A673 (cell line): ENCODE data around the gene DNAH8. TPM values are rescaled to one million over a fixed set of nuclear protein-coding genes. Genes with fewer than 3 reads are reported as not detected.

Source experiments
- BruUV-seq: library from RNA; stranded (reverse); fragments of 400-500 nt; replicated peaks from 2 replicates; lab custom pipeline; 2021; lab: Mats Ljungman, UMichigan
- CTCF ChIA-PET: fragments of 300-600 bp; sonication (Branson Sonifier 250); formaldehyde crosslinking; loops from one replicate; lab custom pipeline; 2022; ENCODE audit warnings: antibody characterized with exemption; lab: Charles Lee
- POLR2A ChIA-PET: fragments of 300-600 bp; sonication (Branson Sonifier 250); formaldehyde crosslinking; loops from one replicate; lab custom pipeline; 2022; ENCODE audit warnings: antibody characterized with exemption; ENCODE audit not compliant: low non-redundant PET; lab: Charles Lee
- DNase-seq: peaks from one replicate; pipeline ENCODE4 v3.0.0-alpha.2; 2015; ENCODE audit warnings: low spot score
- H3K27ac ChIP-seq: fragments of 200-600 bp; sonication (generic); 2 replicates; pipeline ENCODE4 v1.5.1; 2016; ENCODE audit warnings: mixed run types, low read depth, mild to moderate bottlenecking, mixed read lengths, antibody characterized with exemption, low read length; ENCODE audit not compliant: poor library complexity, severe bottlenecking
- H3K27me3 ChIP-seq: fragments of 200-600 bp; sonication (generic); replicated peaks from 2 replicates; pipeline ENCODE4 v1.6.1; 2017; ENCODE audit warnings: mixed run types, low read depth, mild to moderate bottlenecking, mixed read lengths, antibody characterized with exemption, low read length; ENCODE audit not compliant: insufficient read depth, poor library complexity
- H3K36me3 ChIP-seq: fragments of 200-600 bp; sonication (generic); 2 replicates; pipeline ENCODE4 v1.6.1; 2016; ENCODE audit warnings: mixed run types, mild to moderate bottlenecking, mixed read lengths, antibody characterized with exemption, low read length; ENCODE audit not compliant: insufficient read depth, poor library complexity, severe bottlenecking
- H3K4me1 ChIP-seq: fragments of 200-600 bp; sonication (generic); 2 replicates; pipeline ENCODE4 v1.6.1; 2017; ENCODE audit warnings: mixed run types, mild to moderate bottlenecking, mixed read lengths, antibody characterized with exemption, low read length; ENCODE audit not compliant: insufficient read depth, poor library complexity, severe bottlenecking
- H3K4me3 ChIP-seq: fragments of 200-600 bp; sonication (generic); 2 replicates; pipeline ENCODE4 v1.5.1; 2016; ENCODE audit warnings: low read depth, mixed run types, mild to moderate bottlenecking, mixed read lengths, low read length; ENCODE audit not compliant: poor library complexity, severe bottlenecking
- H3K9me3 ChIP-seq: fragments of 200-600 bp; sonication (generic); 2 replicates; pipeline ENCODE4 v1.6.1; 2016; ENCODE audit warnings: mixed run types, low read depth, mild to moderate bottlenecking, mixed read lengths, antibody characterized with exemption, low read length; ENCODE audit not compliant: poor library complexity, severe bottlenecking
- EZH2 ChIP-seq: fragments of 200-600 bp; sonication (generic); IDR thresholded peaks from 2 replicates; pipeline ENCODE4 v1.6.1; 2017; ENCODE audit warnings: borderline replicate concordance, low read depth, mild to moderate bottlenecking, mixed read lengths, antibody characterized with exemption, low read length; ENCODE audit not compliant: poor library complexity, severe bottlenecking
- intact Hi-C: fragments of 100-400 bp; cut with micrococcal nuclease; formaldehyde crosslinking; loops from one replicate; pipeline ENCODE4 v1.10.0; 2022; ENCODE audit not compliant: unreplicated experiment
- total RNA-seq: library from RNA; stranded (reverse); gene quantifications from 2 replicates; pipeline ENCODE4 v1.2.3, GENCODE V29; 2021
- TF ChIP-seq, protein P1 (sequence below): fragments of 300-800, 200-600 bp; sonication (generic); conservative IDR thresholded peaks from 2 replicates; pipeline ENCODE4 v1.5.1; 2017; ENCODE audit warnings: low read depth, mild to moderate bottlenecking, antibody characterized with exemption, low read length, moderate library complexity, mixed read lengths

DNAH8 gene
- total RNA-seq, 1 experiment from 2014 or later: not detected

GRCh38 chr6:38901802-38902522 lies 186.9 kb downstream of the DNAH8 start:
- no peak for DNase-seq
- no peaks in the 10 kb centered on the region for H3K36me3 ChIP-seq
- no peaks in the 10 kb centered on the region for H3K27me3 ChIP-seq
- TF ChIP-seq EZH2: no peak
- TF ChIP-seq, protein P1, sequence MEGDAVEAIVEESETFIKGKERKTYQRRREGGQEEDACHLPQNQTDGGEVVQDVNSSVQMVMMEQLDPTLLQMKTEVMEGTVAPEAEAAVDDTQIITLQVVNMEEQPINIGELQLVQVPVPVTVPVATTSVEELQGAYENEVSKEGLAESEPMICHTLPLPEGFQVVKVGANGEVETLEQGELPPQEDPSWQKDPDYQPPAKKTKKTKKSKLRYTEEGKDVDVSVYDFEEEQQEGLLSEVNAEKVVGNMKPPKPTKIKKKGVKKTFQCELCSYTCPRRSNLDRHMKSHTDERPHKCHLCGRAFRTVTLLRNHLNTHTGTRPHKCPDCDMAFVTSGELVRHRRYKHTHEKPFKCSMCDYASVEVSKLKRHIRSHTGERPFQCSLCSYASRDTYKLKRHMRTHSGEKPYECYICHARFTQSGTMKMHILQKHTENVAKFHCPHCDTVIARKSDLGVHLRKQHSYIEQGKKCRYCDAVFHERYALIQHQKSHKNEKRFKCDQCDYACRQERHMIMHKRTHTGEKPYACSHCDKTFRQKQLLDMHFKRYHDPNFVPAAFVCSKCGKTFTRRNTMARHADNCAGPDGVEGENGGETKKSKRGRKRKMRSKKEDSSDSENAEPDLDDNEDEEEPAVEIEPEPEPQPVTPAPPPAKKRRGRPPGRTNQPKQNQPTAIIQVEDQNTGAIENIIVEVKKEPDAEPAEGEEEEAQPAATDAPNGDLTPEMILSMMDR: no peak
- no peaks in the 10 kb centered on the region for H3K4me1 ChIP-seq
- no TSS peak for BruUV-seq
- H3K9me3 ChIP-seq: no peaks in the 10 kb centered on the region
- no peak overlapping the region for H3K27ac ChIP-seq
- intact Hi-C loops: no loop called here
- no peak overlapping the region for H3K4me3 ChIP-seq
- ChIA-PET CTCF (no interaction called here), POLR2A (no interaction called here)

DNA sequence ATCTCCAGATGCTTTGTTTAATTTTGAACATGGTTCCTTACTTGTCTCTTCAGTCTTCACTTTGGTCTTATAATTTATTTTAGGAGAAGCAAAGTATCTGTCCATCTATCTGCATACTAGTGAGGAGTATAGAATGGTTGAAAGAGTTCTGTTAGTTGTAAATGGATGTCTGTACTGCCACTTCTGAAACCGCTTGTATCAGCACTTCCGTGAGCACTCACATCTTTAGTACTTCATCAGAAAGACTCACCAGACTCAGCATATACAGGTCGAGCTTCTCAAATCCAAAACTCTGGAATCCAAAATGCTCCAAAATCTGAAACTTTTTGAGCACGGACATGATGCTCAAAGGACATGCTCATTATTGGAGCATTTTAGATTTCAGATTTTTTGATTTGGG lies 191.5 kb downstream of the DNAH8 start:
- H3K27me3 ChIP-seq: no peaks in the 10 kb centered on the region
- no peak for DNase-seq
- H3K4me3 ChIP-seq: no peak overlapping the region
- TF ChIP-seq, protein P1: no peak
- no peak for TF ChIP-seq EZH2
- H3K36me3 ChIP-seq: no peaks in the 10 kb centered on the region
- no TSS peak for BruUV-seq
- intact Hi-C loops: no loop called here
- H3K4me1 ChIP-seq: no peaks in the 10 kb centered on the region
- ChIA-PET POLR2A (no interaction called here), CTCF (no interaction called here)
- H3K9me3 ChIP-seq: no peaks in the 10 kb centered on the region
- H3K27ac ChIP-seq: no peak overlapping the region

DNA sequence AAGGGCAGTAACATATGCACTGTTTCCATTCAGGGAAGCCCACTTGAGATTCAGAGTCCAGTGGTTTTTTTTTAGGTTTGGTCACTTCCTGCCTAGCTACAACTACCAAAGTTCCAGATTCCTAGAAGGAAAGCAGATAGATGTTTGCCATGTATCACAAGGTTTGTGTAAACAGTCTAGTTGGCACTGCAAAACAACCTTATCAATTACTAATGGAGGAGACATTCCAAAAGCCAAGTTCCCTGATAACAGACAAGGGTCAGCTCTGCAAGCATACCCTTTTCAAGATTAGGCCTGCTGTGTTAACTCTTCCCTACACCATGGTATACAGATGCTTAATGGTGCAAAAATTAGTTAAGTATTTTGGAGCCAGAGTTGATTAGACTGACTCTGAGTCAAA lies 192.2 kb downstream of the DNAH8 start:
- TF ChIP-seq, protein P1: no peak
- no peak for TF ChIP-seq EZH2
- BruUV-seq: no TSS peak
- ChIA-PET POLR2A (no interaction called here), CTCF (interaction anchor here (0.5 kb wide), 1 partner anchor 40 kb away, joined by 3 read pairs; no protein-coding TSS in a partner anchor)
- Histone ChIP-seq H3K27ac (no peak overlapping the region), H3K27me3 (no peaks in the 10 kb centered on the region), H3K4me3 (no peak overlapping the region), H3K4me1 (no peaks in the 10 kb centered on the region), H3K36me3 (no peaks in the 10 kb centered on the region), H3K9me3 (no peaks in the 10 kb centered on the region)
- no peak for DNase-seq
- intact Hi-C loops: no loop called here
